Glutamatergic neuron (in vitro differentiated cells): Measurements from ENCODE around the gene HAO2. TPM values are rescaled to one million over a fixed set of nuclear protein-coding genes. Genes with fewer than 3 reads are reported as not detected.

Experiments
- DNase-seq: peaks from one replicate; pipeline ENCODE4 v3.0.0; 2022
- H3K27ac Mint-ChIP-seq: one replicate; pipeline ENCODE4 v1.8.0; 2020; ENCODE audit warnings: mild to moderate bottlenecking, mixed read lengths, inconsistent platforms; ENCODE audit not compliant: unreplicated experiment
- H3K27me3 Mint-ChIP-seq: one replicate; pipeline ENCODE4 v1.8.0; 2020; ENCODE audit warnings: mild to moderate bottlenecking, moderate library complexity, mixed read lengths, inconsistent platforms; ENCODE audit not compliant: unreplicated experiment
- H3K36me3 Mint-ChIP-seq: one replicate; pipeline ENCODE4 v1.8.0; 2020; ENCODE audit warnings: mild to moderate bottlenecking, mixed read lengths, inconsistent platforms; ENCODE audit not compliant: unreplicated experiment
- H3K4me1 Mint-ChIP-seq: one replicate; pipeline ENCODE4 v1.8.0; 2020; ENCODE audit warnings: mild to moderate bottlenecking, low read depth, mixed read lengths, inconsistent platforms; ENCODE audit not compliant: unreplicated experiment
- H3K4me3 Mint-ChIP-seq: one replicate; pipeline ENCODE4 v1.8.0; 2020; ENCODE audit warnings: mild to moderate bottlenecking, mixed read lengths, inconsistent platforms; ENCODE audit not compliant: unreplicated experiment
- H3K9me3 Mint-ChIP-seq: one replicate; pipeline ENCODE4 v1.8.0; 2020; ENCODE audit warnings: mild to moderate bottlenecking, moderate library complexity, mixed read lengths, inconsistent platforms; ENCODE audit not compliant: unreplicated experiment
- CTCF ChIP-seq: fragments of 200-600 bp; sonication (generic); IDR thresholded peaks from one replicate; pipeline ENCODE4 v1.5.0; 2021; ENCODE audit not compliant: partially characterized antibody, unreplicated experiment
- total RNA-seq: library from RNA; stranded (reverse); fragmentation: NEBNext Ultra II Directional; extraction: Animal tissue kit (Norgen Biotek cat#: 25700); gene quantifications from one replicate; pipeline ENCODE4 v1.2.1, GENCODE V29; 2021; ENCODE audit not compliant: unreplicated experiment

Gene HAO2
- total RNA-seq, 1 donor from 2014 or later, result not detected

GRCh38 chr1:119358636-119359035 is 9.9 kb upstream of the HAO2 start:
- H3K4me1 Mint-ChIP-seq, result no peaks in the 10 kb centered on the region
- H3K4me3 Mint-ChIP-seq, result no peak overlapping the region
- no peak overlapping the region for H3K27ac Mint-ChIP-seq
- no peak for TF ChIP-seq CTCF
- no peak for DNase-seq
- peaks cover 6% of the 10 kb centered on the region for H3K36me3 Mint-ChIP-seq
- H3K27me3 Mint-ChIP-seq, result no peaks in the 10 kb centered on the region
- H3K9me3 Mint-ChIP-seq, result peaks cover 4% of the 10 kb centered on the region

- H3K9me3 Mint-ChIP-seq, result peaks cover 4% of the 10 kb centered on the region
- H3K4me3 Mint-ChIP-seq, result no peak overlapping the region
- DNase-seq, result no peak
- H3K27me3 Mint-ChIP-seq, result no peaks in the 10 kb centered on the region
- no peaks in the 10 kb centered on the region for H3K4me1 Mint-ChIP-seq
- TF ChIP-seq CTCF, result no peak
- H3K27ac Mint-ChIP-seq, result no peak overlapping the region
- H3K36me3 Mint-ChIP-seq, result peaks cover 6% of the 10 kb centered on the region
These were observed 8.9 kb upstream of the HAO2 start for GRCh38 chr1:119359730-119360129.

- Mint-ChIP-seq H3K36me3 (peaks cover 3% of the 10 kb centered on the region), H3K4me3 (no peak overlapping the region), H3K27ac (no peak overlapping the region), H3K4me1 (no peaks in the 10 kb centered on the region), H3K9me3 (peaks cover 2% of the 10 kb centered on the region), H3K27me3 (no peaks in the 10 kb centered on the region)
- no peak for TF ChIP-seq CTCF
- DNase-seq, result no peak
These were observed 7.4 kb upstream of the HAO2 start for GRCh38 chr1:119361205-119361604.

- TF ChIP-seq CTCF, result no peak
- no peaks in the 10 kb centered on the region for H3K4me1 Mint-ChIP-seq
- no peak for DNase-seq
- no peaks in the 10 kb centered on the region for H3K27me3 Mint-ChIP-seq
- H3K27ac Mint-ChIP-seq, result no peak overlapping the region
- H3K9me3 Mint-ChIP-seq, result no peaks in the 10 kb centered on the region
- no peak overlapping the region for H3K4me3 Mint-ChIP-seq
- no peaks in the 10 kb centered on the region for H3K36me3 Mint-ChIP-seq
These were observed 6.8 kb upstream of the HAO2 start for GRCh38 chr1:119361620-119362344.

GRCh38 chr1:119363162-119363561 is 5.4 kb upstream of the HAO2 start:
- no peaks in the 10 kb centered on the region for H3K4me1 Mint-ChIP-seq
- no peaks in the 10 kb centered on the region for H3K9me3 Mint-ChIP-seq
- H3K4me3 Mint-ChIP-seq, result no peak overlapping the region
- DNase-seq, result no peak
- no peaks in the 10 kb centered on the region for H3K36me3 Mint-ChIP-seq
- H3K27me3 Mint-ChIP-seq, result no peaks in the 10 kb centered on the region
- no peak for TF ChIP-seq CTCF
- no peak overlapping the region for H3K27ac Mint-ChIP-seq
